DND-41 (cell line): ENCODE results near the gene ATP1A1.

ENCODE experiments used
- ATAC-seq: fragments of 200-7000 bp; cut with Tn5 transposase; 3 replicates; pipeline ENCODE4 v1.9.1; 2021; ENCODE audit warnings: low read depth; ENCODE audit not compliant: insufficient read depth
- DNase-seq: peaks from one replicate; pipeline ENCODE4 v3.0.0-alpha.2; 2020
- H2AFZ ChIP-seq: 2 replicates; pipeline ENCODE4 v1.6.0; 2012; ENCODE audit warnings: low read depth, low read length
- H3K27ac ChIP-seq: 2 replicates; pipeline ENCODE4 v1.5.1; 2012; ENCODE audit warnings: low read length, inconsistent platforms
- H3K27me3 ChIP-seq: fragments of 200-600 bp; sonication (generic); 2 replicates; pipeline ENCODE4 v1.6.0; 2012; ENCODE audit warnings: low read length, mild to moderate bottlenecking, inconsistent platforms; ENCODE audit not compliant: insufficient read depth, poor library complexity
- H3K36me3 ChIP-seq: 2 replicates; pipeline ENCODE4 v1.5.1; 2012; ENCODE audit warnings: low read length, inconsistent platforms; ENCODE audit not compliant: insufficient read depth
- H3K4me1 ChIP-seq: 2 replicates; pipeline ENCODE4 v1.5.1; 2012; ENCODE audit warnings: mild to moderate bottlenecking, low read length; ENCODE audit not compliant: insufficient read depth
- H3K4me2 ChIP-seq: 2 replicates; pipeline ENCODE4 v1.6.0; 2012; ENCODE audit warnings: mild to moderate bottlenecking, moderate library complexity, low read length, inconsistent platforms; ENCODE audit not compliant: insufficient read depth
- H3K4me3 ChIP-seq, 2 experiments: fragments of 200-600 bp in 1 of 2; shearing (Covaris generic) in 1 of 2; 2 replicates each; pipeline ENCODE4 v1.5.1; 2012 to 2016; ENCODE audit warnings: inconsistent platforms in 2 of 2, low read length in 2 of 2, mild to moderate bottlenecking in 2 of 2, low read depth in 1 of 2, moderate library complexity in 1 of 2
- H3K79me2 ChIP-seq: 2 replicates; pipeline ENCODE4 v1.6.0; 2012; ENCODE audit warnings: low read length, inconsistent platforms; ENCODE audit not compliant: insufficient read depth
- H3K9ac ChIP-seq: 2 replicates; pipeline ENCODE4 v1.6.0; 2012; ENCODE audit warnings: low read depth, mild to moderate bottlenecking, inconsistent platforms, low read length, moderate library complexity
- H3K9me3 ChIP-seq: 2 replicates; pipeline ENCODE4 v1.5.1; 2012; ENCODE audit warnings: low read length, moderate library complexity, mild to moderate bottlenecking, inconsistent platforms; ENCODE audit not compliant: insufficient read depth, severe bottlenecking
- H4K20me1 ChIP-seq: 2 replicates; pipeline ENCODE4 v1.6.0; 2012; ENCODE audit warnings: low read length; ENCODE audit not compliant: insufficient read depth
- CTCF ChIP-seq: IDR thresholded peaks from 2 replicates; pipeline ENCODE4 v1.5.1; 2012; ENCODE audit warnings: borderline replicate concordance, low read length, moderate library complexity, mild to moderate bottlenecking; ENCODE audit not compliant: poor library complexity, severe bottlenecking; ENCODE audit errors: extremely low read depth
- EZH2 ChIP-seq: IDR thresholded peaks from 3 replicates; pipeline ENCODE4 v1.6.1; 2012; ENCODE audit warnings: borderline replicate concordance, low read depth, mild to moderate bottlenecking, moderate library complexity, low read length, inconsistent platforms; ENCODE audit not compliant: severe bottlenecking

ATP1A1 gene

GRCh38 chr1:116412898-116413297, 39.9 kb downstream of the ATP1A1 start:
- no peak for TF ChIP-seq CTCF
- no peak for TF ChIP-seq EZH2
- DNase-seq (no peak), ATAC-seq (no peak)
- H3K27me3 ChIP-seq: no peaks in the 10 kb centered on the region
- peaks cover 18% of the 10 kb centered on the region for H3K4me1 ChIP-seq
- H4K20me1 ChIP-seq: no peaks in the 10 kb centered on the region
- H3K4me3 ChIP-seq: no peak overlapping the region
- no peak overlapping the region for H2AFZ ChIP-seq
- H3K4me2 ChIP-seq: no peak overlapping the region
- no peak overlapping the region for H3K27ac ChIP-seq
- no peak overlapping the region for H3K9ac ChIP-seq
- H3K36me3 ChIP-seq: no peaks in the 10 kb centered on the region
- no peaks in the 10 kb centered on the region for H3K9me3 ChIP-seq
- peaks cover under 1% of the 10 kb centered on the region; the same call in 1 of the 2 replicates for H3K79me2 ChIP-seq

DNA sequence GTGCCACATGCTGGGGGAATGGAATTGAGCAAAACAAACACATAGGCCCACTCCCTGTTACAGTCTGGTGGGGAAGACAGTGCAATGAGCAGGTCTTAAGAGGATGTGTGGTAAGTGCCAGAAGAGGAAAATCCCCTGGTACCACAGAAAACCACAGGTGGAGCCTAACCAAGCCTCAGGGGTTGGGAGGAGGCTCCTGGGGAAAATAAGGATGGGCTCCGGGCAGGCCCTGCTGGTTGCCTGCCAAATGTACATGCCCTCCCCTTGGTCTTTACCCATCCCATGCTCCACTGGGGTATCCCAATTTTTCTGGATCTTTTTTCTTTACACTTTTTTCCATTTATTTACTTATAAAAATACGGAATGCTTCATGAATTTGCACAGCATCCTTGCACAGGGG, 40.4 kb downstream of the ATP1A1 start:
- DNase-seq (no peak), ATAC-seq (no peak)
- H3K4me2 ChIP-seq: no peak overlapping the region
- H3K4me1 ChIP-seq: peaks cover 22% of the 10 kb centered on the region
- H3K9me3 ChIP-seq: no peaks in the 10 kb centered on the region
- no peak overlapping the region for H3K4me3 ChIP-seq
- no peak overlapping the region for H3K9ac ChIP-seq
- no peaks in the 10 kb centered on the region for H3K27me3 ChIP-seq
- H3K36me3 ChIP-seq: no peaks in the 10 kb centered on the region
- TF ChIP-seq EZH2: no peak
- TF ChIP-seq CTCF: no peak
- no peak overlapping the region for H2AFZ ChIP-seq
- peaks cover 5% of the 10 kb centered on the region; the same call in 1 of the 2 replicates for H3K79me2 ChIP-seq
- no peaks in the 10 kb centered on the region for H4K20me1 ChIP-seq
- no peak overlapping the region for H3K27ac ChIP-seq

DNA sequence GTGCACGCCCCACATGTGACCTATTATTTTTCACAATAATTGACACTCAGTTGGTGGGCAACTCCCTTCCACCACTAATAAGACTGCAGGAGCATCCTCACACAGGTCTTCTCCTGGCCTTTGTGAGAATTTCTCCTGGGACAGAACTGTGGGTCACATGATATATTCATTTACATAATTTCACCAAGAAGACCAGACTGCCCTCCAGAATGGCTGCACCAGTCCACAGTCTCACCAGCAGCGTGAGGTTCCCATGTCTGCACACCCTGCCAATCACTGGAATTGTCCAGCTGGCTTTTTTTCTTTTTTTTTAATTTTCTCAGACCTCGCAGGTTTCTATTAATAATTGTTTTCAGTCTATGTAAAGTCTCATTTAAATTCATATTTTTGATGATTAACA, 41.3 kb downstream of the ATP1A1 start:
- peaks cover 5% of the 10 kb centered on the region; the same call in 1 of the 2 replicates for H3K79me2 ChIP-seq
- H3K9ac ChIP-seq: no peak overlapping the region
- no peaks in the 10 kb centered on the region for H3K36me3 ChIP-seq
- TF ChIP-seq EZH2 (no peak), CTCF (no peak)
- H3K27me3 ChIP-seq: no peaks in the 10 kb centered on the region
- no peak overlapping the region for H3K4me3 ChIP-seq
- H3K4me2 ChIP-seq: no peak overlapping the region
- no peaks in the 10 kb centered on the region for H3K9me3 ChIP-seq
- DNase-seq: no peak
- no peak overlapping the region for H3K27ac ChIP-seq
- H4K20me1 ChIP-seq: no peaks in the 10 kb centered on the region
- ATAC-seq: no peak
- no peak overlapping the region for H2AFZ ChIP-seq
- H3K4me1 ChIP-seq: peaks cover 30% of the 10 kb centered on the region
